NCI-H2029 (cell line): ENCODE measurements around the gene ZNF746.
"Not testable (repeated sequence)": the region's sequence is repeated elsewhere in the genome, so short reads cannot be mapped to it uniquely, and the experiment has no call there.

Experiments used
- DNase-seq: peaks from one replicate; lab custom pipeline; 2025; lab: John Stamatoyannopoulos, UW

ZNF746 gene

DNA sequence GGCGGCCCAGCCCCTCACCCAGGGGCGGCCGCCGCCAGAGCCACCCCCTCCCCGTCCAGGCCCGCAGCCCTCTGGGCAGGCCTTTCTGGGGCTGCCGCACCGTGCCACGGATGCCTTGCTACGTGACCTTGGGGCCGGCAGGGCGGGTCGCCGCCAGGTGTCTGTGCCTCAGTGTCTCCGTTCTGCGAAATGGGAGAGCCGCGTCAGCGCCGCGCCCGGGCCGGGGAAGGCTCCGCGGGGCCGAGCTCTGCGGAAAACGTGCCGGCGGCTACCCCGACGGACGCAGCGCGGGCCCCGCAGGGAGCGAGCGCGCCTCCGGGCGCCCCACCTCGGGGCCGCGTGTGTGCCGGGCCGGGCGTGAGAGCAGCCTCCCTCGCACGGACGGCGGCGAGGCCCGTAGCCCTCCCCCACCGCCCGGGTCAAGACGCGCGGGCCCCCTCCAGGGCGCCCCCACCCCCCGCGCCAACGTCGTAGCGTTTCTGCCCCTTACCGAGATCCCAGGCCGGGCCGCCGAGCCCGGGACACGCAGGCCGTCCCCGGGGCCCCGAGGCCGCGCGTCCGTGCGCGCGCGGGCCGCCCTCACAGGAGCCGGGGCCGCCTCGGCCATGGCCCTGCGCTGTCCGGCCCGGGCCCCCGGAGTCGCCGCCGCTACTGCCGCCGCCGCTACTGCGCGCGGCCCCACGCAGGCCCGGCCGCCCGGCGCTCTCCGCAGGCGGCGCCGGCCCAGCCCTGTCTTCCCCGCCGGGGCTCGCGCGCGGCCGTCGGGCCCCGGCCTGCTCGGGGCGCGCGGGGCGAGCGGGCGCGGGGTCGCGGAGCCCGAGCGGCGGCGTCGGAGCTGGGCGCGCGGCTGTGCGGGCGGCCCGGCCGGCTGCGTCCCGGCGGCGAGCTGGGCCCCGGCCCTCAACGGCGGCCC, 37.8 kb downstream of the ZNF746 start:
- DNase-seq, result no peak

DNA sequence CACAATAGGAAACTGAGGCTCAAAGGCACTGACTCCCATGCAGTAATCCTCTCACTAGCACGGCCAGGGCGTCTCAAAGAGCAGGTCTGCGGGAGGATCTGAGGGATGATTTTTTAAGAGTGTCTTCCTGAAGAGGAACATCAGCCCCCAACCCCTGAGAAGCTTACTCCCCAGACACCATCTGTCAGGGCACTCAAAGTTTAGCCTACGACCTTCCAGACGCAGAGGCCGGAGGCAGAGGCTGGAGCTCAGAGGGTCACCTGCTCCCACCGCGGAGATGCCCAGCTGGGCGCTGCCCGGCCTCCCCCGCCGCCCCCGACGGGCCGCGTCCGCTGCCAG, 38.4 kb downstream of the ZNF746 start:
- no peak for DNase-seq

DNA sequence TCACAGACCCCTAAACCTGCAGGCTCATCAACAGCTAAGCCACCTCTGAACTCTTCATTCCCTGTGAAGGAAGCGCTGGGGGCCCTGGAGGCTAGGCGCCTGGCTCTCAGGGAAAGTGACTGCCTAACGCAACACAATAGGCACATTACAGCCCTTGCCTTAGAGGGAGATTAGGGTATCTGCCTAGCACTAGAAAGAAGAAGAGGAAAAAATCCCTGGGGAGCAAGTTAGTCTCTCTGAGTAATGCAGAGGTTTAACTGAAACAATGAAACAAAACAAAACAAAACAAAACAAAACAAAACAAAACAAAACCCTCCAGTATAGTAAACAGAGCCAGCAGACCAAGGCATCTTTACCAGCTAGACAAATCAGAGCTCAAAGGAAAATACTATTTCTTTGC, 39.4 kb downstream of the ZNF746 start:
- no peak for DNase-seq

DNA sequence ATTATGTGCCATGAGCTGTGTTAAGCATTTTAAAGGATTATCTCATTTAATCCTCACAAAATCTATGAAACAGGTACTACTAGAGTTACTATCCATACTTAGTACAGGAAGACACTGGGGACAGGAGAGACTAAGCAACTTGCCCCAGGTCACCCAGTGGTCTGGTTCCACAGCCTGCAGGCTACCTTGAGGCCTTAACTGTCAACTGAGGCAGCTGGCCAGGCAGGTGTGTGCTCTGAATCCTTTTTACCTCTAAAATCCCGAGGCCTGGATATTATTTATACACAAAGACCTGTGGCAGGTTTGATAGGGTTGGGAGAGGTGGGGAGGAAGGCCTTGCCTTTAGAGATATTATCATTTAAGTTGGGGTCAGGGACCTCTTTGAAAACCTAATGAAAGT, 39.8 kb downstream of the ZNF746 start:
- no peak for DNase-seq

DNA sequence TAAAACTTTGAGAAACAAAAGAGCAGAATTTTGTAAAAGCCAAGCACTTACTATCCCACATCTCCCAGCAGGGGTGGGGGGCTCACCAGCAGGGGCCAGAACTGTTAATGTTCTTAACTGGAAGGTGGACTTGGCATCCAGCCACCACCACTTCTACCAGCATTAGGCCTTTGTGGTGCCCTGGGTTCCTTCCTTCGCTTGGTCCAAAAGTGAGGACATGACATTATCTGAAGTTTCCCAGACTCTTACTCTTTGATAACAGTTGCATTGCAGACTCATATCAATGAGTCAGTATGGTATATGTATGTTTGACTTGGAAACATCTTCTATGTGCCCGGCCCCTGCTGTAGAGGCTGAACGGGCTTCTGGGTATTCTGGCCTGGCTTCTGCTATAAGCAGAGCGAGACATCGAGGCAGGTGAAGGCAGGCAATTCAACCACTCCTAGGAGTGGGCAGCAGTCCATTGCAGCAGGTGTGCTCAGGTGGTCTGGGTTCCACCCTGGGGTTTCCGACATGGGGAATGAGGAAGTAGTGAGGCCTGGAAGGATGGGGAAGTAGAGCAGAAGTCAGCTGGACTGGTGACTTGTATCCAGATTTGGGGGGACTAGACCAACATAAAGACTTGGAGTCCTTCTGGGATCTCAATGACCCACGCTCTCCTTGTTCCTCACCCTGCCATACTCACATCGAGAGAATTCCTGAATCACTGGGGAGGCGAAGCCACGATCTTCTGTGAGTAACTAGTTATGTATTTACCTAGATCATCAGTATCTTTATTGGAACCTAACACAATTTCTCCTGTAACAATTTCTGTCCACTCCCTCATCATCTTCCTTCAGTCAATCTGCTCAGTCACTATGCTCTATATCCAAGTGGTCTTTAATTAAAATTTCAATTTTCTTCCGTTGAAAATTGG, 40.8 kb downstream of the ZNF746 start:
- DNase-seq, result no peak

DNA sequence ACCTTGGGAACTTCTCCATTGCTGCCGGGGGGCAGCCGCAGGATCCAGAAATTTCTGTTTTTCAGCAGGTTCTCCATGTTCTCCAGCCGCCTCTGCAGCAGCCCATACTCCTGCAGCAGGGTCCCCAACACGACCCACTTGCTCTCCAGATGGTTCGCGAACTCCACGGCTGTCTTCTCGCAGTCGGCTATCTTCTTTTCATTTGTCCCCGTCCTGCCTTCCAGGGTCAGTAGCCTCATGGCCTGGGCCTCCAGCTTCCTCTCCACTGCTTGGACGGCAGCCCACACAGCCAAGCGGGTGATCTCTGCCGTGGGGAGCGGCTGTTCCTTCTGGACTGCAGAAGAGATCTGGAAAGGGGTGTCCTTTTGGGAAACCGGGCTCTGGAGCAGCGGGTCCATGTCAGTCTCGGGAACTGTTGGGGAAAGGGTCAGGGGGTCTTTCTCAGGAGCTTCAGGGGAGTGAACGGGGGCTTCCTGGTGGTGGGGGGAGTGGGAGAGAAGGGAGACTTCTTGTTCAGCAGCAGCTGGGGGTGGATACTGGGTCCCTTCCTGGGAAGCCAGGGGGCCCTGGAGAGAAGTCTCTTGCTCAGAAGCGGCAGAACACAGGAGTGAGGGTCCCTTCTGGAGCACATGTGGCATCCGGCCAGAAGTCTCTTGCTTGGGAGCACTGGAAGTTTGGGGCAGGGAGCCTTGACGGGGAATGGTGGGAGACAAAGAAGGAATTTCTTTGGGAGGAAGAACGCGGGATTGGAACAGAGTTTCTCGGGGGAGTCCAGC, 42.2 kb downstream of the ZNF746 start:
- no peak for DNase-seq

DNA sequence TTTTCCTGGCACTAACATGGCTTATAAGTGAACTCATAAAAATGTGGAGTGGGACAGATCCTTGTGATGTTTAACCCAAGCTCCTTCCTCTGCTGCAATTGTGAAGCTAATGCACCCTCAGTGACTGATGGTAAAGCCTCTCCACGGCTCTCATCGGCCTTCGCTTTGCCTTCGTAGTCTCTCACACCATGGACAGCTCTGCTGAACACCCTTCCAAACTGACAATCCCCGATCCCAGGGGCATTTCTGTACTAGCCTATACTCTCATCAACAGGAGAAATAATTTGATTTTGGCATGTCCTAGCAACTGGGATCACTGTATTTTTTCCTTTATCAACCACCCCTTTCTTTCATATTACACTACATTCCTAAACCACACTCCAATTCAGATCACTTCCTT, 42.9 kb downstream of the ZNF746 start:
- no peak for DNase-seq

DNA sequence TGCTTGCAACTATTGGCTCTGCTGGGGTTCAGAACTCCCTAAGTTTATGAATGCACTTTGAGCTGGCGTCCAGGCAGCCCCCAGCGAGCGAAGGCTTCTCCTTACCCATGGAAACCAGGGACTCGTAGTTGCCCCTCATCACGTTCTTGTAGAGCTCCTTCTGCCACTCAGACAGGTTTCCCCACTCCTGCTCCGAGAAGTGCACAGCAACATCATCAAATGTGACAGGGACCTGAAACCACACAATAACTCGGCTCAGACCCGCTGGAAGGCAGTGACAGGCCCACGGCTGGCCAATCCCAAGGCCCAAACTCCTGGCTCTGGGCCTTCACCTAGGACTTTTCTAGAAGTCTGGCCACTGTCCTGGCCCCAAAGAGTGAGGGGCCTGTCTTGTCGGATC, 43.6 kb downstream of the ZNF746 start:
- no peak for DNase-seq

DNA sequence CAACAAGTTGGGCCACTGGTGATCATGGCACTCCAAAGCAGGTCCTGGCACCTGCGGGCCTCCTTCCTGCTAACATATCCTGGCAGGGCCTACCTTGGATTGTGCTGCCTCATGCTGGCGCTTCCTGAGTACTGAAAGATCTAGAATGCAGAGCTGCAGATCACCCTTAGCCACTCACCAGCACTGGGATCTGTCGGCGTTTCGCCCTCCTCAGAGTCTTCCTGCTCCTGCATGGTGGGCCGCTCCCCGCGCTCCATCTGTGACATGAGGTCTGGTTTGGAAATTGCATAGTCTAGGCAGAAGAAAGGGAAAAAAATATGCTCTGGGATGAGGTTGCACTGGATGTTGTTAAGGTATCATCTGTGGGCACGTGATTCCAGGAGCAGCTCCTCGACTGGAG, 46.8 kb downstream of the ZNF746 start:
- no peak for DNase-seq

DNA sequence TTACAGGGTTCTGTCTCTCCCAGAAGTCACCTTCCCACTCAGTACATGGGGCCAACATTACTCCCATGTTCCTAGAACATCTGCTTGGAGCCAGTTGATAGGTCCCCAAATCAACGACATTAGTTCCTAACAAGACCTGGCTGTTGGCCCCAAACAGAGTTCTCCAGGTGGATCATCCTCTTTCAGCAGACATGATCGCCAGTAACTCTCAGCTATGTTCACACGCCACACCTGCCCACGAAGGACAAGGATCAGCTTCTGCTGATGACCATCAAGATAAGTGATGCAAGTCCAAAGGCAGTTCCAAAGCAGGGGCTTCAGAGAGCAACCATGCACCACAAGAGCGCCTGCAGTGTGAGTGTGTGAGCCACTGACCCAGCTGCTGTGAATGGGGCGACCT, 47.7 kb downstream of the ZNF746 start:
- DNase-seq, result no peak

DNA sequence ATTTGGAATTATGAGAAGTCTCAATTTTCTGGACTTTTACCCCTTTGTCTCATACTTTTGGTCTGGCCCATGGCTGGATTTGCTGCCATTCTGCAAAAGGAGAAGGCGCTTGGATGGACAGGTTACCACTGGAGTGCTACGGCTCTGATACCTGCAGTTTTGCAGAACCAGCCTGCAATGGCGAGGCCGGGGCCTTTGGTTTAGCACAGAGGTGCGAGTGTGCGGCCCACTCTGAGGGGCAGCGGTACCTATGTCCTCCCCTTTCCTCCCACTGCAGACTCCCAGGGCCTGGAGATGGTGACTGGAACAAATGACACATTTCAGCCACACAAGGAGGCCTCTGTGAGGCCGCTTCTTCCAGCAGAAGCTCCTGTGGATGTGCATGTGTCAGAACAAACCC, 48.6 kb downstream of the ZNF746 start:
- DNase-seq, result no peak

DNA sequence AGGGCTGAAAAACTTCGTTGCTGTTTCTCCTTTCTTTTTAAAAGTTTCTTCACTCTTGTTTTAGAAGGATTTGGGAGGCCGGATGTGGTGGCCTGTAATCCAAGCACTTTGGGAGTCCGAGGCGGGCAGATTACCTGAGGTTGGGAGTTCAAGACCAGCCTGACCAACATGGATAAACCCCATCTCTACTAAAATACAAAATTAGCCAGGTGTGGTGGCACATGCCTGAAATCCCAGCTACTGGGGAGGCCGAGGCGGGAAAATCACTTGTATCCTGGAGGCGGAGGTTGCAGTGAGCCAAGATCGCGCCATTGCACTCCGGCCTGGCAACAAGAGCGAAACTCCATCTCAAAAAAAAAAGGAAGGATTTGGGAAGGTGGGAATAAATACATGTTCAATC, 51.6 kb downstream of the ZNF746 start:
- not testable (repeated sequence) for DNase-seq

DNA sequence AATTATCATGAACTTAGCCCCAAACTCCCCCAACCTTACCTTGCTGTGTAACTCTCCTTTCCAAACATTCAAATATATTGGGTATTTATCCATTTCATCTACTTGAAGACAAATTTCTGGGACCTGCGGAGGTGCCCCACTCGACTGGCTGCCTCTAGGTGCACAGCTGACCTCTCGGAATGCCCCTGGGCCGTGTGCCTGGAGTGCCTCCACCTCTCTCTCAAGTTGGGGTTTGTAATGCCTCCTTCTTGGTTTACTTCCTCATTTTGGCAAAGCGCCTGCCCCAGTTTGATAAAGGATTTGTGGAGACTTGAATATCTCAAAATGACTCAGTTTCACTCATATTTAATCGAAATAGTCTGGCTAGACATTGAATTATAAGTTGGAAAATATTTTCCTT, 53.3 kb downstream of the ZNF746 start:
- DNase-seq, result no peak

DNA sequence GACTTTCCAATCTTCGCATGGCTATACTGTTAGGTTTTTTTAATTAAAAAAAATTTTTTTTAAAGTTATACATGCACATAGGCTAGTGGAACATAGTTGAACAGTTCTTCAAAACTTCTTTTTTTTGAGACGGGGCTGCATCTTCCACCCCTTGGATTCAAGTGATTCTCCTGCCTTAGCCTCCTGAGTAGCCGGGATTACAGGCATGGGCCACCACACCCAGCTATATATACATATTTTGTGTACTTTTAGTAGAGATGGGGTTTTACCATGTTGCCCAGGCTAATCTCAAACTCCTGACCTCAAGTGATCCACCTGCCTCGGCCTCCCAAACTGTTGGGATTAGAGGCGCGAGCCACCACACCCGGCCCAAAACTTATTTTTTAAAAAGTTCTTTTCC, 54.1 kb downstream of the ZNF746 start:
- no peak for DNase-seq

DNA sequence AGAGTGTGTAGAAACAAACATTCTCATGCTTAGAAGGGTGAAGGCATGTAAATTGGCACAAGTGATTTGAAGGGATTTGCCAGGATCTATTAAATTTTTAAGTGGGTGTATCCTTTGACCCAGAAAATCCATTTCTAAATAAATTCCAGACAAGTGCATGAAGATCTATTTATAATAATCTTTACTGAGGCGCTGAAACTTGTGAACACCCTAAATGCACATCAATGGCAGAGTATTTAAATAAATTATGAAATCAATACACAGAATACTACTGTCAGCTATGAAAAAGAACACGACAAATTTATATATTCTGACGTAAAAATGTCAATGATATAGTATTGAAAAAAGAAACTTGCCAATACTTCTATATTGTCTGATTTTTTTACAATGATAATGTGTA, 54.7 kb downstream of the ZNF746 start:
- no peak for DNase-seq

DNA sequence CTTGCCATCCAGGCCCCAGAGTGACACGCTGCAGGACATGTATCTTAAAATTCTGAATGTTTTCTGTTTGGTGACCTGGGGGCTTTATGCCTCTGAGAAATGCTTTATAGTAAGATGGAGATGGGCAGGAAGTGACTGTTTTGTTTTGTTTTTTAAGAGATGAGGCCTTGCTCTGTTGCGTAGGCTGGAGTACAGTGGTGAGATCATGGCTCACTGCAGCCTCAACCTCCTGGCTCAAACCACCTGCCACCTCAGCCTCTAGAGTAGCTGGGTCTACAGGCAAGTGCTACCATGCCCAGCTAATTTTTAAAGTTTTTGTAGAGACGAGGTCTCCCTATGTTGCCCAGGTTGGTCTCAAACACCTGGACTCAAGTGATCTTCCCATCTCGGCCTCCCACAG, 57.4 kb downstream of the ZNF746 start:
- DNase-seq, result no peak

DNA sequence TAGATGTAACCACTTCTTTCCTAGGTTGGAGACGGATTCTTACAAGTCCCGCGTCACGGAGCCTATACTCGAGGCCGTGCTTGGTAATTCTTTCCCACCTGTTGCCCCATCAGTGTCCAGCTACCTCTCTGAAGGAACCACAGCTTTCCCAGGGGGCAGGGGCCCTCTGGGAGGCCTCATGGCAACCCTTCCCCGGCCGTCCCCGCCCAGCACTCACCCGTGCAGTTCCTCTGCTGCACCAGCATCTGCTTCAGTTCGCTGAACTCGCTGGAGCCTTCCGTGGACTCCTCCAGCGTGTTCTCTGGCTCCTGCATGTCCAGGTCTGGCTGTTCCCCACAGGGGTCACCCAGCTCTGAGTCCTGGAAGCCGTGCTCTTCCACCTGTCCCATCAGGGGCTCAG, 61.3 kb downstream of the ZNF746 start:
- no peak for DNase-seq

DNA sequence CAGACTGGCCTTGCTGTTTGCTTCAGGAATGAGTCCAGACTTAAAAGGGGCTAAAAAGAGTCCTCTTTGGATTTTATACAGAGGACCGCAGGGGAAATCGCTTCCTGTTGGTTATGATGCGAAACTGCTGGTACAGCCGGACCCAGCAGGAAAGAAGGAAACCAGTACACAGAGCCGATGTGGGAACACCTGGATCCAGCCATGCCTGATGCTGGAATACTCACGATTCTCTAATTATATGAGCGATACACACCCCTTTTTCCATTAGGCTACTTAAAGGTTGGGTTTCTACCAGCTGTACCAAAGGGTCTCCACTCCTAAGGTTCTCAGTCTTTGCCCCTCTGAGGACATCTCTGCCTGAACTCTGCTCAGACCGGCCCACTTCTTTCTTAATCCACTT, 64.5 kb downstream of the ZNF746 start:
- DNase-seq, result no peak

DNA sequence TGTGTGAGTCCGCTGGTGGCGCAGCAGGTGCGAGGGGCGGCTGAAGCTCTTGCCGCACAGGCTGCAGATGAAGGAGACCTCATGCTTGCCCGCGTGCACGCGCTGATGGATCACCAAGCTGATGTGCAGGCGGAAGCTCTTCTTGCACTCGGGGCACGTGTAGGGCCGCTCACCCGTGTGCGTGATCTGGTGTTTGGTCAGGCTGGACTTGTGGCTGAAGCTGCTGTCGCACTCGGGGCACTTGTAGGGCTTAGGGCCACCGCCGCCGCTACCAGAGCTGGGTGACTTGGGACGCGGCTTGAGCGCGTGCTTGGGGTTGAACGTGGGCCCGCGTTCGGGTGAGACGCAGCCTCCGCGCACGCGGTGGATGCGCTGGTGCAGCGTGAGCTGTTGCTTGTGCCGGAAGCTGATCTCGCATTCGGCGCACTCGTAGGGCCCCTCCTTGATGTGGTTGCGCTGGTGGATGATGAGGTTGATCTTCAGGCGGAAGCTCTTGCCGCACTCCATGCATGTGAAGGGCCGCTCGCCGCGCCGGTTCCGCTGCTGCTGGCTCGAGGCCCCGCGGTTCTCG, 65.4 kb downstream of the ZNF746 start:
- no peak for DNase-seq

DNA sequence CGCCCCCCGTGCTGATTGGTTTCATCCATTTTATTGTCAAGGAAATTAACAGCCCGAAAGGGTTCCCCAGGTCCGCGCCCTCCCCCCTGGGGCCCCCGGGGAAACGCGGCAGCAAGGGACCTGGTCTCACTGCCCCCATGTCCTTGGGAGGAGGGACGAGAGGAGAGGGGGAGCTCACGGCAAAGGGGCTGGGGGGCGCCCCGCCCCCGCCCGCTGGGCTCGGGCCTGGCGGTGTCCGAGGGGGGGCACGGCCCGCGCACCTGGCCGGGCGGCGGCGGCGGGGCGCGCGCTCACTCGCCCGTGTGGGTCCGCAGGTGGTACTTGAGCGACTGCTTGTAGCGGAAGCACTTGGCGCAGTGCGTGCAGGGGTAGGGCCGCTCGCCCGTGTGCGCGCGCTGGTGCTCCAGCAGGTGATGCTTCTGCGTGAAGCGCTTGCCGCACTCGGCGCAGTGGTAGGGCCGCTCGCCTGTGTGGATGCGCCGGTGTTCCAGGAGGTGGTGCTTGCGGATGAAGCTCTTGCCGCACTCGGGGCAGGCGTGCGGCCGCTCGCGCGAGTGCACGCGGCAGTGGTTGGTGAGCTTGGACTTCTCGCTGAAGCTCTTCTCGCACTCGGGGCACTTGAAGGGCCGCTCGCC, 66.0 kb downstream of the ZNF746 start:
- DNase-seq, result no peak

DNA sequence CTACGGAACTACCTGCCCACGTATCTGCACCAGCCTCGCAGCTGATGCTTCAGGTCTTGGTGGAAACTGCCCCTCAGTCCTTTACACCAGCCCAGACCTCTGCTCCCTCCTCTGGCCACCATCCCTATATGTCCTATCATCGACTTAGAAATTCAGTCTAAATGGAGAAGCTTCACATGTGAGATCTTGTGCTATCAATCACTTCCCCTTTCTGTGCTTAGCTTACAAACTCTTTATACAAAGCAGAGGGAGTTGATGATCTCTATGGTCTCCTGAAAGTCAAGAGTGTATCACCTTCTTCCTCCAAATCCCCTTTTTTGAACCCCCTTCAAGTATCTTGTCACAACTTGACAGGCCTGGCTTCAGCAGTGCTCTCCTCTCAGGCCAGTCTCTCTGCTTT, 67.4 kb downstream of the ZNF746 start:
- no peak for DNase-seq

DNA sequence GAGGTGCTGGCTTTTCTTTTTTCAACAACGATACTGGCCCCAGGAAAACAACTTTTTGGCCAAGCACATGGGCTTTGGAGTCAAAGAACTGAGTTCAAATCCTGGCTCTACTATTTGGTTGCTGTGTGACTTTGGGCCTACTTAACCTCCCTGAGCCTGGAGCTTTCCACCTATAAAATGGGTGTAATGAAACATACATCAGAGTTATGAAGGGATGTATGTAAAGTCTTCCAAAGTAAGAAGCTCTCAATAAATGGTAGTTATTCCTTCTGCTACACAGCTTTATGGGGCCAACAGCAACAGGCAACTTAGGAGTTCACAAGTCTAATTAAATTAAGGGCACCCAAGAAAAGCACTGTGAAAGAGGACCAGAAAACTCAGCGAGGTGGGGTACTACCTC, 69.7 kb downstream of the ZNF746 start:
- no peak for DNase-seq
